GM23338 (cell line): ENCODE results near the gene PARD3. TPM values are rescaled to one million over a fixed set of nuclear protein-coding genes. Genes with fewer than 3 reads are reported as not detected.

ENCODE experiments used
- ATAC-seq: fragments of 200-7000 bp; cut with Tn5 transposase; 3 replicates; pipeline ENCODE4 v1.9.1; 2020
- DNase-seq: peaks from one replicate; pipeline ENCODE4 v3.0.0-alpha.2; 2015; ENCODE audit warnings: low spot score
- H2AFZ ChIP-seq: fragments of 200-600 bp; sonication (generic); 2 replicates; pipeline ENCODE4 v1.8.0; 2016; ENCODE audit warnings: antibody characterized with exemption, mild to moderate bottlenecking, moderate library complexity
- H3F3A ChIP-seq: fragments of 200-600 bp; sonication (generic); replicated peaks from 2 replicates; pipeline ENCODE4 v1.8.0; 2017; ENCODE audit warnings: antibody characterized with exemption, mixed run types, low read depth
- H3K27ac ChIP-seq: fragments of 200-600 bp; sonication (generic); 2 replicates; pipeline ENCODE4 v1.6.1; 2016; ENCODE audit warnings: low read depth
- H3K27me3 ChIP-seq: fragments of 200-600 bp; sonication (generic); 2 replicates; pipeline ENCODE4 v1.8.0; 2016; ENCODE audit warnings: mild to moderate bottlenecking, mixed run types, moderate library complexity; ENCODE audit not compliant: insufficient read depth
- H3K36me3 ChIP-seq: fragments of 200-600 bp; sonication (generic); 2 replicates; pipeline ENCODE4 v1.8.0; 2016; ENCODE audit warnings: mild to moderate bottlenecking; ENCODE audit not compliant: insufficient read depth
- H3K4me1 ChIP-seq: fragments of 200-600 bp; sonication (generic); 2 replicates; pipeline ENCODE4 v1.8.0; 2016; ENCODE audit warnings: mild to moderate bottlenecking, moderate library complexity; ENCODE audit not compliant: insufficient read depth
- H3K4me2 ChIP-seq: fragments of 200-600 bp; sonication (generic); 2 replicates; pipeline ENCODE4 v1.7.1; 2017; ENCODE audit warnings: mixed run types
- H3K4me3 ChIP-seq: fragments of 200-600 bp; sonication (generic); 2 replicates; pipeline ENCODE4 v1.6.1; 2016; ENCODE audit warnings: mixed run types
- H3K79me2 ChIP-seq: fragments of 200-600 bp; sonication (generic); replicated peaks from 2 replicates; pipeline ENCODE4 v1.8.0; 2017; ENCODE audit warnings: mild to moderate bottlenecking; ENCODE audit not compliant: insufficient read depth
- H3K9me2 ChIP-seq: fragments of 200-600 bp; sonication (generic); 2 replicates; pipeline ENCODE4 v1.8.0; 2017; ENCODE audit not compliant: insufficient read depth
- H4K20me1 ChIP-seq: fragments of 200-600 bp; sonication (generic); replicated peaks from 2 replicates; pipeline ENCODE4 v1.8.0; 2017; ENCODE audit warnings: mild to moderate bottlenecking; ENCODE audit not compliant: insufficient read depth
- H3K27ac Mint-ChIP-seq: 2 replicates; pipeline ENCODE4 v1.8.0; 2020; ENCODE audit warnings: inconsistent platforms, mild to moderate bottlenecking, moderate library complexity, mixed read lengths
- H3K27me3 Mint-ChIP-seq: 3 replicates; pipeline ENCODE4 v1.8.0; 2022; ENCODE audit warnings: low read depth, mild to moderate bottlenecking, moderate library complexity, mixed read lengths, inconsistent platforms; ENCODE audit not compliant: insufficient read depth, poor library complexity
- H3K36me3 Mint-ChIP-seq: 3 replicates; pipeline ENCODE4 v1.8.0; 2021; ENCODE audit warnings: low read depth, mild to moderate bottlenecking, inconsistent platforms, moderate library complexity, mixed read lengths
- H3K4me1 Mint-ChIP-seq: 3 replicates; pipeline ENCODE4 v1.8.0; 2020; ENCODE audit warnings: mild to moderate bottlenecking, inconsistent platforms, mixed read lengths
- H3K4me3 Mint-ChIP-seq: 3 replicates; pipeline ENCODE4 v1.8.0; 2021; ENCODE audit warnings: moderate library complexity, mild to moderate bottlenecking, inconsistent platforms, mixed read lengths
- H3K9me3 Mint-ChIP-seq: 3 replicates; pipeline ENCODE4 v1.8.0; 2020; ENCODE audit warnings: moderate library complexity, mild to moderate bottlenecking, inconsistent platforms, mixed read lengths
- CREB1 ChIP-seq: fragments of 250-450 bp; sonication (Bioruptor Pico); IDR thresholded peaks from 2 replicates; pipeline ENCODE4 v1.5.0; 2020; ENCODE audit warnings: low read depth, mild to moderate bottlenecking, moderate library complexity
- EZH2 ChIP-seq: fragments of 200-600 bp; sonication (generic); IDR thresholded peaks from one replicate; pipeline ENCODE4 v1.8.0; 2017; ENCODE audit warnings: antibody characterized with exemption, mild to moderate bottlenecking, low read depth; ENCODE audit not compliant: unreplicated experiment
- EZH2phosphoT487 ChIP-seq: fragments of 200-600 bp; sonication (generic); IDR thresholded peaks from one replicate; pipeline ENCODE4 v1.8.1; 2018; ENCODE audit warnings: antibody characterized with exemption; ENCODE audit not compliant: unreplicated experiment
- JUNB ChIP-seq: IDR thresholded peaks from one replicate; pipeline ENCODE4 v1.6.1; 2016; ENCODE audit warnings: antibody characterized with exemption; ENCODE audit not compliant: unreplicated experiment
- NANOG ChIP-seq: IDR thresholded peaks from 2 replicates; pipeline ENCODE4 v1.6.1; 2016; ENCODE audit warnings: antibody characterized with exemption, borderline replicate concordance
- POLR2AphosphoS5 ChIP-seq: IDR thresholded peaks from 2 replicates; pipeline ENCODE4 v1.6.1; 2016; ENCODE audit warnings: antibody characterized with exemption, low read depth
- STAT1 ChIP-seq: IDR thresholded peaks from one replicate; pipeline ENCODE4 v1.6.1; 2016; ENCODE audit warnings: antibody characterized with exemption; ENCODE audit not compliant: unreplicated experiment
- ZNF114 ChIP-seq: fragments of 250-450 bp; sonication (Bioruptor Pico); IDR thresholded peaks from 2 replicates; pipeline ENCODE4 v1.5.0; 2020; ENCODE audit warnings: mild to moderate bottlenecking, moderate library complexity
- ZNF331 ChIP-seq: fragments of 250-450 bp; sonication (Bioruptor Pico); IDR thresholded peaks from 2 replicates; pipeline ENCODE4 v1.5.0; 2020; ENCODE audit warnings: low read depth, mild to moderate bottlenecking, moderate library complexity
- polyA plus RNA-seq: library from polyadenylated mRNA; unstranded; fragments of >200 nt; fragmentation: Nextera tagmentation; extraction: Ambion mirVana; gene quantifications from 2 replicates; pipeline ENCODE4 v1.2.1, GENCODE V29; 2016
- total RNA-seq: library from RNA; depleted of rRNA; stranded (reverse); fragments of >200 nt; shearing (Covaris generic); gene quantifications from 2 replicates; pipeline ENCODE4 v1.2.3, GENCODE V29; 2014
- TF ChIP-seq, protein P1 (sequence below): IDR thresholded peaks from one replicate; pipeline ENCODE4 v1.6.1; 2018; ENCODE audit warnings: antibody characterized with exemption; ENCODE audit not compliant: unreplicated experiment
- TF ChIP-seq, protein P2 (sequence below): IDR thresholded peaks from 2 replicates; pipeline ENCODE4 v1.6.1; 2016; ENCODE audit warnings: antibody characterized with exemption
- TF ChIP-seq, protein P3 (sequence below): fragments of 250-450 bp; sonication (Bioruptor Pico); IDR thresholded peaks from 2 replicates; pipeline ENCODE4 v1.5.0; 2020; ENCODE audit warnings: mild to moderate bottlenecking, moderate library complexity
- TF ChIP-seq, protein P4 (sequence below), 2 experiments: fragments of 200-600 bp in 1 of 2; sonication (generic) in 1 of 2; conservative IDR thresholded peaks; 2 replicates each; pipeline versions ENCODE4 v1.5.1 to v1.6.1; 2016 to 2017; ENCODE audit warnings: antibody characterized with exemption in 2 of 2, low read depth in 2 of 2, mild to moderate bottlenecking in 2 of 2, moderate library complexity in 1 of 2

Gene PARD3
- total and polyA plus RNA-seq, 2 experiments from 2014 or later: 30.2 to 51.4 TPM

DNA sequence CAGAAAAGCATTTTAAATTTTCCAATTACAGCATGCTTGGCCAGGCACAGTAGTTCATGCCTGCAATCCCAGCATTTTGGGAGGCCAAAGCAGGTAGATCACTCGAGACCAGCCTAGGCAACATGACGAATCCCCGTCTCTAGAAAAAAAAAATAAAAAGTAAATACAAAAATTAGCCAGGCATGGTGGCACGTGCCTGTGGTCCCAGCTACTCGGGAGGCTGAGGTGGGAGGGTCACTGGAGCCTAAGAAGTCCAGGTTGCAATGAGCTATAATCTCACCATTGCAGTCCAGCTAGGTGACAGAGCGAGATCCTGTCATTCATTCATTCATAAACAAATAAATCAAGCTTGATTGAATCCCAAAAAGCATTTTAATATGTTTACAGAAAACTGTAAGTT, 234.9 kb downstream of the PARD3 start:
- H4K20me1 ChIP-seq: no peaks in the 10 kb centered on the region
- 0 out of 2 replicates have a peak, but pooled peaks cover 2% of the 10 kb centered on the region for H3F3A ChIP-seq
- peaks cover 56% of the 10 kb centered on the region for H3K4me1 Mint-ChIP-seq
- no peak overlapping the region for H3K4me2 ChIP-seq
- H3K27me3 Mint-ChIP-seq: peaks cover 4% of the 10 kb centered on the region
- TF ChIP-seq, protein P1, sequence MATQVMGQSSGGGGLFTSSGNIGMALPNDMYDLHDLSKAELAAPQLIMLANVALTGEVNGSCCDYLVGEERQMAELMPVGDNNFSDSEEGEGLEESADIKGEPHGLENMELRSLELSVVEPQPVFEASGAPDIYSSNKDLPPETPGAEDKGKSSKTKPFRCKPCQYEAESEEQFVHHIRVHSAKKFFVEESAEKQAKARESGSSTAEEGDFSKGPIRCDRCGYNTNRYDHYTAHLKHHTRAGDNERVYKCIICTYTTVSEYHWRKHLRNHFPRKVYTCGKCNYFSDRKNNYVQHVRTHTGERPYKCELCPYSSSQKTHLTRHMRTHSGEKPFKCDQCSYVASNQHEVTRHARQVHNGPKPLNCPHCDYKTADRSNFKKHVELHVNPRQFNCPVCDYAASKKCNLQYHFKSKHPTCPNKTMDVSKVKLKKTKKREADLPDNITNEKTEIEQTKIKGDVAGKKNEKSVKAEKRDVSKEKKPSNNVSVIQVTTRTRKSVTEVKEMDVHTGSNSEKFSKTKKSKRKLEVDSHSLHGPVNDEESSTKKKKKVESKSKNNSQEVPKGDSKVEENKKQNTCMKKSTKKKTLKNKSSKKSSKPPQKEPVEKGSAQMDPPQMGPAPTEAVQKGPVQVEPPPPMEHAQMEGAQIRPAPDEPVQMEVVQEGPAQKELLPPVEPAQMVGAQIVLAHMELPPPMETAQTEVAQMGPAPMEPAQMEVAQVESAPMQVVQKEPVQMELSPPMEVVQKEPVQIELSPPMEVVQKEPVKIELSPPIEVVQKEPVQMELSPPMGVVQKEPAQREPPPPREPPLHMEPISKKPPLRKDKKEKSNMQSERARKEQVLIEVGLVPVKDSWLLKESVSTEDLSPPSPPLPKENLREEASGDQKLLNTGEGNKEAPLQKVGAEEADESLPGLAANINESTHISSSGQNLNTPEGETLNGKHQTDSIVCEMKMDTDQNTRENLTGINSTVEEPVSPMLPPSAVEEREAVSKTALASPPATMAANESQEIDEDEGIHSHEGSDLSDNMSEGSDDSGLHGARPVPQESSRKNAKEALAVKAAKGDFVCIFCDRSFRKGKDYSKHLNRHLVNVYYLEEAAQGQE: no peak
- TF ChIP-seq EZH2phosphoT487: no peak
- TF ChIP-seq ZNF114: no peak
- TF ChIP-seq, protein P2, sequence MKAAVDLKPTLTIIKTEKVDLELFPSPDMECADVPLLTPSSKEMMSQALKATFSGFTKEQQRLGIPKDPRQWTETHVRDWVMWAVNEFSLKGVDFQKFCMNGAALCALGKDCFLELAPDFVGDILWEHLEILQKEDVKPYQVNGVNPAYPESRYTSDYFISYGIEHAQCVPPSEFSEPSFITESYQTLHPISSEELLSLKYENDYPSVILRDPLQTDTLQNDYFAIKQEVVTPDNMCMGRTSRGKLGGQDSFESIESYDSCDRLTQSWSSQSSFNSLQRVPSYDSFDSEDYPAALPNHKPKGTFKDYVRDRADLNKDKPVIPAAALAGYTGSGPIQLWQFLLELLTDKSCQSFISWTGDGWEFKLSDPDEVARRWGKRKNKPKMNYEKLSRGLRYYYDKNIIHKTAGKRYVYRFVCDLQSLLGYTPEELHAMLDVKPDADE: no peak
- TF ChIP-seq POLR2AphosphoS5: no peak
- TF ChIP-seq, protein P3, sequence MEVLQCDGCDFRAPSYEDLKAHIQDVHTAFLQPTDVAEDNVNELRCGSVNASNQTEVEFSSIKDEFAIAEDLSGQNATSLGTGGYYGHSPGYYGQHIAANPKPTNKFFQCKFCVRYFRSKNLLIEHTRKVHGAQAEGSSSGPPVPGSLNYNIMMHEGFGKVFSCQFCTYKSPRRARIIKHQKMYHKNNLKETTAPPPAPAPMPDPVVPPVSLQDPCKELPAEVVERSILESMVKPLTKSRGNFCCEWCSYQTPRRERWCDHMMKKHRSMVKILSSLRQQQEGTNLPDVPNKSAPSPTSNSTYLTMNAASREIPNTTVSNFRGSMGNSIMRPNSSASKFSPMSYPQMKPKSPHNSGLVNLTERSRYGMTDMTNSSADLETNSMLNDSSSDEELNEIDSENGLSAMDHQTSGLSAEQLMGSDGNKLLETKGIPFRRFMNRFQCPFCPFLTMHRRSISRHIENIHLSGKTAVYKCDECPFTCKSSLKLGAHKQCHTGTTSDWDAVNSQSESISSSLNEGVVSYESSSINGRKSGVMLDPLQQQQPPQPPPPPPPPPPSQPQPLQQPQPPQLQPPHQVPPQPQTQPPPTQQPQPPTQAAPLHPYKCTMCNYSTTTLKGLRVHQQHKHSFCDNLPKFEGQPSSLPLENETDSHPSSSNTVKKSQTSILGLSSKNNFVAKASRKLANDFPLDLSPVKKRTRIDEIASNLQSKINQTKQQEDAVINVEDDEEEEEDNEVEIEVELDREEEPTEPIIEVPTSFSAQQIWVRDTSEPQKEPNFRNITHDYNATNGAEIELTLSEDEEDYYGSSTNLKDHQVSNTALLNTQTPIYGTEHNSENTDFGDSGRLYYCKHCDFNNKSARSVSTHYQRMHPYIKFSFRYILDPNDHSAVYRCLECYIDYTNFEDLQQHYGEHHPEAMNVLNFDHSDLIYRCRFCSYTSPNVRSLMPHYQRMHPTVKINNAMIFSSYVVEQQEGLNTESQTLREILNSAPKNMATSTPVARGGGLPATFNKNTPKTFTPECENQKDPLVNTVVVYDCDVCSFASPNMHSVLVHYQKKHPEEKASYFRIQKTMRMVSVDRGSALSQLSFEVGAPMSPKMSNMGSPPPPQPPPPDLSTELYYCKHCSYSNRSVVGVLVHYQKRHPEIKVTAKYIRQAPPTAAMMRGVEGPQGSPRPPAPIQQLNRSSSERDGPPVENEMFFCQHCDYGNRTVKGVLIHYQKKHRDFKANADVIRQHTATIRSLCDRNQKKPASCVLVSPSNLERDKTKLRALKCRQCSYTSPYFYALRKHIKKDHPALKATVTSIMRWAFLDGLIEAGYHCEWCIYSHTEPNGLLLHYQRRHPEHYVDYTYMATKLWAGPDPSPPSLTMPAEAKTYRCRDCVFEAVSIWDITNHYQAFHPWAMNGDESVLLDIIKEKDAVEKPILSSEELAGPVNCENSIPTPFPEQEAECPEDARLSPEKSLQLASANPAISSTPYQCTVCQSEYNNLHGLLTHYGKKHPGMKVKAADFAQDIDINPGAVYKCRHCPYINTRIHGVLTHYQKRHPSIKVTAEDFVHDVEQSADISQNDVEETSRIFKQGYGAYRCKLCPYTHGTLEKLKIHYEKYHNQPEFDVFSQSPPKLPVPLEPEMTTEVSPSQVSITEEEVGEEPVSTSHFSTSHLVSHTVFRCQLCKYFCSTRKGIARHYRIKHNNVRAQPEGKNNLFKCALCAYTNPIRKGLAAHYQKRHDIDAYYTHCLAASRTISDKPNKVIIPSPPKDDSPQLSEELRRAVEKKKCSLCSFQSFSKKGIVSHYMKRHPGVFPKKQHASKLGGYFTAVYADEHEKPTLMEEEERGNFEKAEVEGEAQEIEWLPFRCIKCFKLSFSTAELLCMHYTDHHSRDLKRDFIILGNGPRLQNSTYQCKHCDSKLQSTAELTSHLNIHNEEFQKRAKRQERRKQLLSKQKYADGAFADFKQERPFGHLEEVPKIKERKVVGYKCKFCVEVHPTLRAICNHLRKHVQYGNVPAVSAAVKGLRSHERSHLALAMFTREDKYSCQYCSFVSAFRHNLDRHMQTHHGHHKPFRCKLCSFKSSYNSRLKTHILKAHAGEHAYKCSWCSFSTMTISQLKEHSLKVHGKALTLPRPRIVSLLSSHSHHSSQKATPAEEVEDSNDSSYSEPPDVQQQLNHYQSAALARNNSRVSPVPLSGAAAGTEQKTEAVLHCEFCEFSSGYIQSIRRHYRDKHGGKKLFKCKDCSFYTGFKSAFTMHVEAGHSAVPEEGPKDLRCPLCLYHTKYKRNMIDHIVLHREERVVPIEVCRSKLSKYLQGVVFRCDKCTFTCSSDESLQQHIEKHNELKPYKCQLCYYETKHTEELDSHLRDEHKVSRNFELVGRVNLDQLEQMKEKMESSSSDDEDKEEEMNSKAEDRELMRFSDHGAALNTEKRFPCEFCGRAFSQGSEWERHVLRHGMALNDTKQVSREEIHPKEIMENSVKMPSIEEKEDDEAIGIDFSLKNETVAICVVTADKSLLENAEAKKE (CRISPR knock-in tag): no peak
- TF ChIP-seq, protein P4, sequence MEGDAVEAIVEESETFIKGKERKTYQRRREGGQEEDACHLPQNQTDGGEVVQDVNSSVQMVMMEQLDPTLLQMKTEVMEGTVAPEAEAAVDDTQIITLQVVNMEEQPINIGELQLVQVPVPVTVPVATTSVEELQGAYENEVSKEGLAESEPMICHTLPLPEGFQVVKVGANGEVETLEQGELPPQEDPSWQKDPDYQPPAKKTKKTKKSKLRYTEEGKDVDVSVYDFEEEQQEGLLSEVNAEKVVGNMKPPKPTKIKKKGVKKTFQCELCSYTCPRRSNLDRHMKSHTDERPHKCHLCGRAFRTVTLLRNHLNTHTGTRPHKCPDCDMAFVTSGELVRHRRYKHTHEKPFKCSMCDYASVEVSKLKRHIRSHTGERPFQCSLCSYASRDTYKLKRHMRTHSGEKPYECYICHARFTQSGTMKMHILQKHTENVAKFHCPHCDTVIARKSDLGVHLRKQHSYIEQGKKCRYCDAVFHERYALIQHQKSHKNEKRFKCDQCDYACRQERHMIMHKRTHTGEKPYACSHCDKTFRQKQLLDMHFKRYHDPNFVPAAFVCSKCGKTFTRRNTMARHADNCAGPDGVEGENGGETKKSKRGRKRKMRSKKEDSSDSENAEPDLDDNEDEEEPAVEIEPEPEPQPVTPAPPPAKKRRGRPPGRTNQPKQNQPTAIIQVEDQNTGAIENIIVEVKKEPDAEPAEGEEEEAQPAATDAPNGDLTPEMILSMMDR (conservative IDR thresholded peaks at IDR 0.05; ENCODE audit: low read depth in 2 of 2): no peak
- no peak for TF ChIP-seq STAT1
- no peak for TF ChIP-seq CREB1
- no peak for TF ChIP-seq ZNF331
- no peak for TF ChIP-seq EZH2
- TF ChIP-seq JUNB: no peak
- no peak for TF ChIP-seq NANOG
- H2AFZ ChIP-seq: no peak overlapping the region
- H3K9me3 Mint-ChIP-seq: no peaks in the 10 kb centered on the region
- H3K36me3 ChIP-seq: no peaks in the 10 kb centered on the region
- H3K36me3 Mint-ChIP-seq: no peaks in the 10 kb centered on the region; the same call in 2 of the 3 replicates
- no peak overlapping the region; the same call in 1 of the 2 replicates for H3K27ac Mint-ChIP-seq
- H3K4me1 ChIP-seq: peaks cover 38% of the 10 kb centered on the region
- H3K9me2 ChIP-seq: no peaks in the 10 kb centered on the region
- no peak overlapping the region for H3K4me3 ChIP-seq
- DNase-seq: no peak
- peaks cover 45% of the 10 kb centered on the region for H3K79me2 ChIP-seq
- H3K27ac ChIP-seq: no peak overlapping the region
- H3K4me3 Mint-ChIP-seq: no peak overlapping the region
- no peaks in the 10 kb centered on the region for H3K27me3 ChIP-seq
- no peak for ATAC-seq
